Hematopoietic multipotent progenitor cell treated with erythropoietin and hydrocortisone succinate and interleukin-3 and kit ligand, for 17 days (in vitro differentiated cells): ENCODE results near the gene PALD1.

Source experiments
- DNase-seq: peaks from one replicate; pipeline ENCODE4 v3.0.0-alpha.2; 2015; ENCODE audit warnings: low spot score

PALD1 gene

GRCh38 chr10:70537398-70538194 is 59.0 kb downstream of the PALD1 start:
- DNase-seq: no peak

DNA sequence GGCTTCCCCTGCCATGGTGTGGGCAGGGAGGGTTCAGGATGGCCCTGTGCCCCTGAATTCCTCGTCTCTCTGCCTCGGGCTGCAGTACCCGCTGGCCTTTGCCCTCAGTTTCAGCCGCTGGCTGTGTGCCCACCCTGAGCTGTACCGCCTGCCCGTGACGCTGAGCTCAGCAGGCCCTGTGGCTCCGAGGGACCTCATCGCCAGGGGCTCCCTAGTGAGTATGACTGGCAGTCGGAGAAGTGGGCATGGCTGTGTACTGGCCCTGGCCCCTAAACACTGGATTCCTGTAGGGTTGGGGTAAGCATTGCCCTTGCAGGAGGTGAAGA is 59.6 kb downstream of the PALD1 start:
- DNase-seq: no peak

GRCh38 chr10:70538731-70539338 is 60.3 kb downstream of the PALD1 start:
- no peak for DNase-seq

GRCh38 chr10:70539471-70539870 is 60.9 kb downstream of the PALD1 start:
- no peak for DNase-seq

DNA sequence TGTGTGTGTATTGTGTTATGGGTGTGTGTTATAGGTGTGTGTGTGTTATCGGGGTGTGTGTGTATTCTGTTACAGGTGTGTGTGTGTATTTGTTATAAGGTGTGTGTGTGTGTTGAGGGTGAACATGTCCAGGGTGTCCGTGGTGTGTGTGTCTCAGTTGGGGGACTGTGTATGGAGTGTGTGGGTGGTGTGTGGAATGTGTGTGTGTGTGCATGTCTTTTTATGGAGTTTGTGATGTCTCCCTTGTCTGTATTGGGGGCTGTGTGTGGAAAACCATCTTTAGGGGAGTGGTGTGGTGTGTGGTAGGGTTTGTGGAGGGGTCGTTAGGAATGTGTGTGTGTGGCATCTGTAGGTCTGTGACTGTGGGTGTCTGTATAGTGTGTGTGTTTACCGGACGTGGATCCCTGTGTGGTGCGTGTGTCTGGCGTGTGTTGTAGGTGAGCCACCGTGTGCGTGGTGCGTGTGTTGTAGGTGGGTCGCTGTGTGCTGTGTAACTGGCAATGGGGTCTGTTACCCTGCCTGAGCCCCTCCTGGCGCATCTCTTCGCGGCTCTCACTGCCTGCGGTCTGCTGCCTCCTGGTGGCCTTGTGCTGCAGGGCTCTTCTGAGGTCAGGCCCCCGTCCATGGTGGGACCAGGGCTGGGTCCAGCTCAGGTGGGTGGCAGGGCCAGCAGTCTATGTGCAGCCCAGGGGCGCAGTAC is 61.7 kb downstream of the PALD1 start:
- no peak for DNase-seq

DNA sequence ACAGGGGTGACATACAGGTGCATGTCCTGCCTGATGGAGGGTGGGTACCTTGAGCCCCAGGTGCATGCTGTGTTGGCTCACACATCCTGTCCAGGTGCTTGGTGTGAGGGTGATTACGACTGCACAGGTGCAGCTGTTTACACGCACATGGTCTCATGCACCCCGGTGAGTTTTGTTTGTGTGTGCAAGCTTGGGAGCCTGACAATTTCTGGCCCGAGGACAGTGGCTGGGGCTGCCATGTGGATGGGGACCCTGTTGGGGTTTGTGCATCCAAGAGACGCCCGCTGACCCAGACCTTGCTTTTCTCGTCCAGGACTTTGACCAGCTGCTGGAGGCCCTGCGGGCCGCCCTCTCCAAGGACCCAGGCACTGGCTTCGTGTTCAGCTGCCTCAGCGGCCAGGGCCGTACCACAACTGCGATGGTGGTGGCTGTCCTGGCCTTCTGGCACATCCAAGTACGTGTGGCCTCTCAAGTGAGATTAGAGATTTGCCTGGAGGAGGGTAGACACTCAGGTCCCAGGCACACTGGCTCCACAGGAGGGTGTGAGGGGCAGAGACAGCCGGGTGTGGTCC is 62.3 kb downstream of the PALD1 start:
- no peak for DNase-seq

GRCh38 chr10:70541736-70542564 is 63.4 kb downstream of the PALD1 start:
- DNase-seq: no peak

GRCh38 chr10:70542565-70542938 is 64.0 kb downstream of the PALD1 start:
- no peak for DNase-seq

DNA sequence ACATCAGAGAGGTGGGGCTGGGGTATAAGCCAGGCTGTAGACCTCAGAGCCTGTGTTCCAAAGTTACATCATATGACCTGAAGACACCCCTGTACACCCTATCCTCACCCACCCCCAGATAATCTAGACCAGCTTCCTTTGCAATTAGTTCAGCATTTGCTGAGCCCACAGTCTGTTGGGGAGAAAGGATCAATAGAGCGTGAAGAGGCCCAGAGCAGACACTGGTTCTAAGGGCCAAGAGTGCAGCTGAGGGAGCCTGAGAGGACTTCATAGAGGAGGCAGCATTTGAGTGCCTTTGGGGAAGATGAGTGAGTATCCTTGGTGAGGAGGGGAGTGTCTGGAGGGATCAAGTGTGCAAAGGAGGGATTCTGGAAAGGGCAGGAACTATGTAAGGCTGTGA is 65.3 kb downstream of the PALD1 start:
- no peak for DNase-seq

DNA sequence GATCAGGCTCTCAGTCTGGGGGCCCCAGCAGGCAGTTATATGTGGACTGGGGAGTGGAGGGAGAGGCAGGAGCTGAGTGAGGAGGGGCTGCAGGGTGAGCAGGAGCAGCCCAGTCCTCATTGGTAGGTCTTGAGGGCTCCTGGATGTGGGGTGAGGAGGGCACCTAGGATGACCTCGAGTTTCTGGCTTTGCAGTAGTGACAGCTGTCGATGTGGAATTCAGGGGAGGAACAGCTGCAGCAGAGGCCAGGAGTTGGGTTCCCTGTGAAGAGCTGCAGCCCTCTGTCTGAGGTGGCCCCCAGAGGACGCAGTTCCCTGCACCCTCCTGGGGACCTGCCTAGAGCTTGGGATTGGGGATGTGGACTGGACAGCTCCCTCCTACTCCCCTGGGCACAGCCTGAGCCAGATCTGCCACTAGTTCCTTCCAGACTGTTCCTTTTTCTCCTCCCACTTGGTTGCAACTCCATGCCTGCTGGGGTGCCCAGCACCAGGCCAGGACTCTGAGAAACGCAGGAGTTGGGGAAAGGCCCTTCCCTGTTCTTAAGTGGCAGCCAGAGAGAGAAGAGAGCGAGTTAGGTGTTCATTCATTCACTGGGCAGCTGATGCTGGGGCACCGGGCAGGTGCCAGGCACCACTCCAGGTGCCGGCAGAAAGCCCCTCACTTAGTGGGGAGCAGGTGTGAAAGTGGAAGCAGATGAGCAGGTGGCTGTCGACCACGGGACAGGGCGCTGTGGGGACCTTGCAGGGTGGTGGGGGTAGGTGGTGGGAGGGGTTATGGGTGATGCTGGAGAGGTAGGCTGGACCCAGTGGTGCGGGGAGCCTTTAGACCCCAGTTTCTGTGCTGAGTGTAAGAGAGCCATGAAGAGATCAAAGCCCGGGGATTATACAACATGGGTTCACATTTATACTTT is 66.1 kb downstream of the PALD1 start:
- DNase-seq: no peak

DNA sequence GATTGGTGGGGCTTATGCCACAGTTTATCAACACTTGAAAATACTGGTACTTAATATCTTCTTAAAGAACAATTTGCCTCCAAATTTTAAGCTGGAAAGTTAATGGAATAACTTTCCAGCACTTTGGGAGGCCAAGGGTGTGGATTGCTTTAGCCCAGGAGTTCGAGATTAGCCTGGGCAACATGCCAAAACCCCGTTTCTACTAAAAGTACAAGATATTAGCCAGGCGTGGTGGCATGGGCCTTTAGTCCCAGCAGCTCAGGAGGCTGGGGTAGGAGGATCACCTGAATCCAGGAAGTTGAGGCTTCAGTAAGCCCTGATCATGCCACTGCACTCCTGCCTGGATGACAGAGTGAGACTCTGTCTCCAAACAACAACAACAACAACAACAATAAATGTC is 68.0 kb downstream of the PALD1 start:
- peak; percentile 11 for DNase-seq

DNA sequence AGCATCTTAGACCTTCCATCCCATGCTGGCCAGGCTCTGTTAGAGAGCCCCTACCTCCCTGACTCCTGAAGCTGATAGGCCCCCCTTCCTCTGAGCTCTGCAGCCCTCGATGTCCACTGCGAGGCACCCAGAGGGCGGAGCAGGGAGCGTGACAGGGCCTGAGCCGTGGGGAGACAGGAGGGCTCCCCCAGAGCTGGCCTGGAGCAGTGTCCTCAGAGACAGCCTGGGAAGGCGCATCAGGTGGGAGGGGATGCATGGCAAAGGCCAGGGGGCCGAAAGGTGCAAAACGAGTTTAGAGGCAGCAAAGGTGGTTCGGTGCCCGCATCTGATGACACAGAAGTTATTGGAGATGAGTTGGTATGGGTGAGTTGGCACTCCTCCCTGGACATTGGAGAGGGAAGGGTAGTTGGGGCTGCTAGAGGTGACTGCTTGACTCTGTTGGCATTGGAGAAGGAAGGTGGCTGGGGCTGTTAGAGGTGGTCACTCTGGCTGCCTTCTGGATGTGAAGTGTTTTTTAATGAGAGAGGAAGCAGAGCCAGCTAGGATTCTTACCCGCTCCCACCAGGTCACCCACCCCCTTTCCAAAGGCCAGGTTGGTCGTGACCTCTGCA is 70.9 kb downstream of the PALD1 start:
- DNase-seq: no peak

DNA sequence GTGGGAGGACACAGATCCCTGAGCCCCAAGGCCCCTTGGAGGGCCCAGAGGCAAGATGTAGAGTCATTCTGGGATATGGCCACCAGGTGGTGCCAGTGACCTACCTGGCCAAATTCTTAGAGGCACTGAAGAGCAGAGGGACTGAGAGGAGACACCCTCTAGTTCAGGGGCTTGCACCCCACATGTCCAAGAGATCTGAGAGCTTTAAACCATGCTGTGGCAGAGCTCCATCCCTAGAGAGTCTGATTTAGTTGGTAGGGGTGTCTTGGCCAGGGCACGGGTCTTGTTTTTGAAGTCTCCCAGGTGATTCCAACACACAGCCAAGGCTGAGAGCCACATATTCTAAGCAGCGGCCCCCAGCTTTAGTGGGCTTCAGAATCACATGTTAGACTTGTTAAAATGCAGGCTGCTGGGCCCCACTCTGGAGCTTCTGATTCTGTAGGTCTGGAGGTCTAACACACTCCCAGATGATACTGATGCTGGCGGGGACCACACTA is 71.4 kb downstream of the PALD1 start:
- DNase-seq: peak; percentile 56

DNA sequence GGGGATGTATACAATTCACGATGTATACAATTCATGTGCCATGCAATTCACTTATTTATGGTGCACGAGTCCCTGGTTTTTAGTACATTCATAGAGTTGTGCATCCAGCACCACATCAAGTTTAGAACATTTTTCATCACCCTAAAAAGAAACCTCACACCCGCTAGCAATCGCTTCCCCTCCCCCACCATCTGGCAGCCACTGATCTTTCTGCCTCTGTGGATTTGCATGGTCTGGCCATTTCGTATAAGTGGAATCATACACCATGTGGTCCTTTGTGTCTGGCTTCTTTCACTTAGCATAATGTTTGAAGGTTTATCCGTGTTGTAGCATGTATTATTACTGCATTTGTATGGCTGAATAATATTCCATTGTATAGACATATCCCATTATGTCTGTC is 71.9 kb downstream of the PALD1 start:
- DNase-seq: no peak

DNA sequence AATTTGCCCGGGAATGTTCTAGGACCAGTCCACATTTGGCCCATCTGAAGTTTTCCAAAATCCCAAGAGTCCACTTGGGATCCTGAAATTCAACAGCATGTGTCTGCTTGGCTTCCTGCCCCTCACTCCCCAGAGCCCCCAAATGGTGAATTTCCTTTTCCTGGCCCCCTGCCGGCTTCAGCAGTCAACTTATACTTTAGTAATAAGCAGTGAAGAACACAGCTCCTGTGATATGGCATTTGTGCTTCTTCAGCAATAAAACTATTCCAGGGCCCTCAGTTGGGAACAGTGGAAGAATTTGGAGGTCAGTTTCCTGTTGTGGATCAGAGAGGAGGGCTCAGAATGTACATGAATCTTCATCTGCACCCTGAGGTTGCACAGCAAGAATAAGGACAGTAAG is 72.9 kb downstream of the PALD1 start:
- no peak for DNase-seq

GRCh38 chr10:70551971-70552422 is 73.4 kb downstream of the PALD1 start:
- DNase-seq: no peak

DNA sequence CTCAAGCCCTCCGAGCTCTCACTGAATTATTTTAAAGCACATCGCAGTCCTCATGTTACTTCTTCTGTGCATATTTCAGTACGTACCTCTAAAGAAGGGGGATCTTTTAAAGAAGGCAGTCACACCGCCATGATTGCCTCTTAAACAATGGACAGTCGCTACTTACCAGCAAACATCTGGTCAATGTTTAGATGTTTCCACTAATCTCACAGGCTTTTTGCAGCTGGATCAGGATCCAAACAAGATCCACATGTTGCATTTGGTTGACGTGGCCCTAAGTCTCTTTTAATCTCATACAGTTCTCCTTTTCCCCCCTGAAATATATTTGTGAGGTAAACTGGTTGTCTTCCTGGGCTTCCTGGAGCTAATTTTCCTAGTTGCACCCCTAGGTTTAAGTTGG is 74.0 kb downstream of the PALD1 start:
- no peak for DNase-seq

GRCh38 chr10:70555371-70555770 is 76.8 kb downstream of the PALD1 start:
- no peak for DNase-seq

- DNase-seq: no peak
Observed at GRCh38 chr10:70557086-70557845, 78.7 kb downstream of the PALD1 start.

DNA sequence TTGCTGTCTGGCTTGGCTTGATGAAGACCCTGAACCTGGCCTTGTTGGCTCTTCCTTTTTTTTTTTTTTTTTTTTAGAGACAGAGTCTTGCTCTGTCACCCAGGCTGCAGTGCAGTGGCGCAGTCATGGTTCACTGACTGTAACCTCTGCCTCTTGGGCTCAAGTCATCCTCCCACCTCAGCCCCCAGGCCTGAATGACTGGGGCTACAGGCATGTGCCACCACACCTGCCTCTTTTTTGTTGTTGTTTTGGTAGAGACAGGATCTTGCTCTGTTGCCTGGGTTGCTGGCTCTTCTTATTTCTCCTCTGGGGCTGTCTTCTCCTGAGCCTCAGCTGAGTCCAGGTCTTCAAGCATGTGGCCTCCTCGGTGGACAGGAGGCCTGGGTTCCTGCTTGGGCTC is 79.3 kb downstream of the PALD1 start:
- DNase-seq: no peak
